ENCODE results near the gene TMEM198. TPM values are rescaled to one million over a fixed set of nuclear protein-coding genes. Genes with fewer than 3 reads are reported as not detected.

The TMEM198 gene
- total and polyA plus RNA-seq, 2 of the 4 experiments (the other 2 are of a cell fraction) = 0.18 to 2.2 TPM

DNA sequence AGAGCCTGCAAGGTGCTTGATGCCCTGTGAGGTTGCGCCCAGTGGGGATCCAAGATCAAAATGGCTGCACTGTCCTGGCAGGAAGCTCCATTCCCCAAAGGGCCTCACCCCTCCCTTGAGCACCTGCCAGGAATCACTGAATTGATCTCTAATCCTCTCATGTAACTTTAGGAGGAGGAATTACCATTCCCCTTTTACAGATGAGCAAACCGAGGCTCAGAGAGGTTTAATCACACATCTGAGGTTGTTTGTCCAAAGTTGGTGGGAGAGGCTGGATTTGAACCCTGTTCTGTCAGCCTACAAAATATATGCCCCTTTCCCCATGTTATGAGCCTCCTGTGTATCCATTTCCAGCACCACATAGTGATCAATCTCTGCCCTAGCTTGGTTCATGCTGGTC lies 19.0 kb upstream of the TMEM198 start:
- no peak overlapping the region for H3K27ac ChIP-seq (ENCODE audit: insufficient read depth, low read length)
- DNase-seq (no peak), ATAC-seq (ENCODE audit: low read depth) (no peak)
- BruUV-seq (replicated peaks) = no TSS peak
- H2AK9ac ChIP-seq (replicated peaks; ENCODE audit: low read depth, low read length, poor library complexity) = no peak overlapping the region
- H3K4me3 ChIP-seq (ENCODE audit: insufficient read depth, low read depth, low read length) = no peak overlapping the region
- peaks cover 16% of the 10 kb centered on the region for H3K4me1 ChIP-seq (ENCODE audit: control insufficient read depth, insufficient read depth, low read length)
- no peak overlapping the region for H2BK5ac ChIP-seq (ENCODE audit: low read depth, low read length, poor library complexity, severe bottlenecking)
- no peak overlapping the region for H2AFZ ChIP-seq (replicated peaks; ENCODE audit: low read length, poor library complexity)
- in situ Hi-C loops (cut with MboI; ENCODE audit: low sequenced_read_pairs) (no loop called here), dilution Hi-C loops (cut with HindIII; ENCODE audit: low sequenced_read_pairs, unreplicated experiment) (no loop called here), intact Hi-C loops (cut with micrococcal nuclease) (loop anchor here (5.0 kb wide), 1 partner anchor 68 kb away; no protein-coding TSS in a partner anchor)
- H4K20me1 ChIP-seq (ENCODE audit: insufficient read depth, low read length) = no peaks in the 10 kb centered on the region; the same call in 1 of the 2 replicates
- H2BK20ac ChIP-seq (ENCODE audit: low read depth, low read length) = no peak overlapping the region
- H3K36me3 ChIP-seq (ENCODE audit: control insufficient read depth, insufficient read depth, low read length) = no peaks in the 10 kb centered on the region
- CTCF ChIA-PET = interaction anchor here (2.1 kb wide), 1 partner anchor 122 kb away, joined by 5 read pairs; no protein-coding TSS in a partner anchor
- H3K18ac ChIP-seq (ENCODE audit: low read depth, low read length) = no peak overlapping the region
- no peak overlapping the region for H2AK5ac ChIP-seq (ENCODE audit: low read depth, low read length)
- H3K79me1 ChIP-seq (ENCODE audit: low read depth in 1 of 2, low read length in 2 of 2) = no peaks in the 10 kb centered on the region
- H3K56ac ChIP-seq (ENCODE audit: extremely low read depth, insufficient read depth, low read length) = no peak overlapping the region
- no peak overlapping the region for H3K9ac ChIP-seq (ENCODE audit: low read depth, low read length)
- no peaks in the 10 kb centered on the region for H3K9me1 ChIP-seq (ENCODE audit: insufficient read depth, low read length)
- H4K5ac ChIP-seq (ENCODE audit: low read depth, low read length) = no peak overlapping the region
- no peak overlapping the region for H3K23ac ChIP-seq (ENCODE audit: low read depth, low read length)
- POLR2A ChIA-PET (ENCODE audit: unreplicated experiment) = no interaction called here
- TF ChIP-seq, protein P1, sequence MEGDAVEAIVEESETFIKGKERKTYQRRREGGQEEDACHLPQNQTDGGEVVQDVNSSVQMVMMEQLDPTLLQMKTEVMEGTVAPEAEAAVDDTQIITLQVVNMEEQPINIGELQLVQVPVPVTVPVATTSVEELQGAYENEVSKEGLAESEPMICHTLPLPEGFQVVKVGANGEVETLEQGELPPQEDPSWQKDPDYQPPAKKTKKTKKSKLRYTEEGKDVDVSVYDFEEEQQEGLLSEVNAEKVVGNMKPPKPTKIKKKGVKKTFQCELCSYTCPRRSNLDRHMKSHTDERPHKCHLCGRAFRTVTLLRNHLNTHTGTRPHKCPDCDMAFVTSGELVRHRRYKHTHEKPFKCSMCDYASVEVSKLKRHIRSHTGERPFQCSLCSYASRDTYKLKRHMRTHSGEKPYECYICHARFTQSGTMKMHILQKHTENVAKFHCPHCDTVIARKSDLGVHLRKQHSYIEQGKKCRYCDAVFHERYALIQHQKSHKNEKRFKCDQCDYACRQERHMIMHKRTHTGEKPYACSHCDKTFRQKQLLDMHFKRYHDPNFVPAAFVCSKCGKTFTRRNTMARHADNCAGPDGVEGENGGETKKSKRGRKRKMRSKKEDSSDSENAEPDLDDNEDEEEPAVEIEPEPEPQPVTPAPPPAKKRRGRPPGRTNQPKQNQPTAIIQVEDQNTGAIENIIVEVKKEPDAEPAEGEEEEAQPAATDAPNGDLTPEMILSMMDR (conservative IDR thresholded peaks at IDR 0.05; ENCODE audit: low read depth, low read length) = no peak
- TF ChIP-seq CHD1 (IDR thresholded peaks at IDR 0.05; ENCODE audit: low read depth, low read length) = no peak
- no peak overlapping the region for H2BK15ac ChIP-seq (ENCODE audit: low read depth, low read length)
- no peak overlapping the region for H3K14ac ChIP-seq (replicated peaks; ENCODE audit: low read depth, low read length)
- H3K27me3 ChIP-seq (ENCODE audit: control insufficient read depth, insufficient read depth, low read length) = peaks cover 44% of the 10 kb centered on the region
- no peak overlapping the region for H3K4me2 ChIP-seq (ENCODE audit: low read depth, low read length)
- H3K9me3 ChIP-seq (ENCODE audit: control insufficient read depth, insufficient read depth, low read length) = no peaks in the 10 kb centered on the region
- no peak overlapping the region for H2BK120ac ChIP-seq (ENCODE audit: low read depth, low read length)
- no peak overlapping the region for H4K91ac ChIP-seq (ENCODE audit: insufficient read depth, low read depth, low read length)
- H3K4ac ChIP-seq (ENCODE audit: low read depth, low read length) = no peak overlapping the region
- no CpG with 5 or more reads among the region's 2 CpGs for WGBS, 2 experiments (ENCODE audit: extremely low coverage in 2 of 2, insufficient read length in 1 of 2)
- H4K8ac ChIP-seq (ENCODE audit: low read depth in 2 of 2, low read length in 2 of 2) = no peak overlapping the region

Data from IMR-90 (cell line).